SK-N-SH (cell line): ENCODE measurements around the gene VRK2. TPM values are rescaled to one million over a fixed set of nuclear protein-coding genes. Genes with fewer than 3 reads are reported as not detected.

Source experiments
- polyA plus RNA-seq, 3 experiments: library from polyadenylated mRNA; depleted of rRNA; stranded (reverse); fragments of >200 nt; gene quantifications; 2 replicates each; pipeline ENCODE4 v1.2.3, GENCODE V29; 2012

Gene VRK2
- polyA plus RNA-seq, 1 of the 3 experiments (the other 2 are of a cell fraction): not detected

Other genes with a start within 250 kb of the VRK2 start
- 11.8 and 14.6 TPM in 2 replicates for gene FANCL, start 194.5 kb downstream of the VRK2 start, polyA plus RNA-seq (2012; rRNA removed)